Colonic mucosa (tissue), 4 donors: ENCODE results near the gene TAOK2. TPM values are rescaled to one million over a fixed set of nuclear protein-coding genes. Genes with fewer than 3 reads are reported as not detected.

Experiments used
- DNase-seq: peaks from one replicate; pipeline ENCODE4 v3.0.0-alpha.2; 2020
- H3K27ac ChIP-seq: fragments of 200-600 bp; one replicate; pipeline ENCODE4 v1.8.0; 2021
- H3K27me3 ChIP-seq: fragments of 200-600 bp; one replicate; pipeline ENCODE4 v1.8.0; 2021
- H3K36me3 ChIP-seq: fragments of 200-600 bp; one replicate; pipeline ENCODE4 v1.8.0; 2021
- H3K4me1 ChIP-seq: fragments of 200-600 bp; one replicate; pipeline ENCODE4 v1.8.0; 2021; ENCODE audit warnings: mild to moderate bottlenecking
- H3K4me3 ChIP-seq: fragments of 200-600 bp; one replicate; pipeline ENCODE4 v1.8.0; 2021
- H3K9ac ChIP-seq, 2 donors: one replicate each; pipeline ENCODE4 v1.7.0; 2013; ENCODE audit warnings: control low read depth in 2 of 2, low read depth in 2 of 2, low read length in 2 of 2
- H3K9me3 ChIP-seq: fragments of 200-600 bp; one replicate; pipeline ENCODE4 v1.8.0; 2021
- intact Hi-C: fragments of 100-400 bp; cut with DNase I; formaldehyde crosslinking; loops from one replicate; pipeline ENCODE4 v1.14.1; 2022
- total RNA-seq, 2 donors: library from RNA; stranded (reverse); fragmentation: NEBNext Ultra II Directional in 1 of 2; extraction: Animal tissue kit (Norgen Biotek cat#: 25700) in 1 of 2; gene quantifications; one replicate each; pipeline ENCODE4 v1.2.1, GENCODE V29; 2021
- TF ChIP-seq, protein P1 (sequence below): fragments of 200-600 bp; IDR thresholded peaks from one replicate; pipeline ENCODE4 v1.8.0; 2022; ENCODE audit warnings: antibody characterized with exemption, mild to moderate bottlenecking
- donor health status: healthy.
- donor health status: DM: no; HTN: no; CAD: no.
- donor health status: DM: no; HTN: no; CAD: no.

The TAOK2 gene
- total RNA-seq, 2 donors from 2014 or later, result 37.4 to 62.3 TPM

- TF ChIP-seq, protein P1, sequence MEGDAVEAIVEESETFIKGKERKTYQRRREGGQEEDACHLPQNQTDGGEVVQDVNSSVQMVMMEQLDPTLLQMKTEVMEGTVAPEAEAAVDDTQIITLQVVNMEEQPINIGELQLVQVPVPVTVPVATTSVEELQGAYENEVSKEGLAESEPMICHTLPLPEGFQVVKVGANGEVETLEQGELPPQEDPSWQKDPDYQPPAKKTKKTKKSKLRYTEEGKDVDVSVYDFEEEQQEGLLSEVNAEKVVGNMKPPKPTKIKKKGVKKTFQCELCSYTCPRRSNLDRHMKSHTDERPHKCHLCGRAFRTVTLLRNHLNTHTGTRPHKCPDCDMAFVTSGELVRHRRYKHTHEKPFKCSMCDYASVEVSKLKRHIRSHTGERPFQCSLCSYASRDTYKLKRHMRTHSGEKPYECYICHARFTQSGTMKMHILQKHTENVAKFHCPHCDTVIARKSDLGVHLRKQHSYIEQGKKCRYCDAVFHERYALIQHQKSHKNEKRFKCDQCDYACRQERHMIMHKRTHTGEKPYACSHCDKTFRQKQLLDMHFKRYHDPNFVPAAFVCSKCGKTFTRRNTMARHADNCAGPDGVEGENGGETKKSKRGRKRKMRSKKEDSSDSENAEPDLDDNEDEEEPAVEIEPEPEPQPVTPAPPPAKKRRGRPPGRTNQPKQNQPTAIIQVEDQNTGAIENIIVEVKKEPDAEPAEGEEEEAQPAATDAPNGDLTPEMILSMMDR, result no peak
- intact Hi-C loops, result no loop called here
These were observed 3.6 kb downstream of the TAOK2 start for GRCh38 chr16:29977063-29977825.

GRCh38 chr16:29978081-29978480 lies 4.4 kb downstream of the TAOK2 start:
- DNase-seq, result no peak
- Histone ChIP-seq H3K4me3 (no peak overlapping the region), H3K36me3 (peaks cover 14% of the 10 kb centered on the region), H3K27ac (no peak overlapping the region), H3K9me3 (no peaks in the 10 kb centered on the region), H3K27me3 (no peaks in the 10 kb centered on the region), H3K4me1 (peaks cover 17% of the 10 kb centered on the region), H3K9ac (no peak overlapping the region)
- TF ChIP-seq, protein P1, result no peak
- intact Hi-C loops, result no loop called here

More at GRCh38 chr16:29977063-29977825, 3.6 kb downstream of the TAOK2 start:
- Histone ChIP-seq H3K27me3 (no peaks in the 10 kb centered on the region), H3K9ac (no peak overlapping the region), H3K36me3 (peaks cover 14% of the 10 kb centered on the region), H3K9me3 (no peaks in the 10 kb centered on the region), H3K4me3 (no peak overlapping the region), H3K4me1 (peaks cover 17% of the 10 kb centered on the region), H3K27ac (no peak overlapping the region)
- no peak for DNase-seq

DNA sequence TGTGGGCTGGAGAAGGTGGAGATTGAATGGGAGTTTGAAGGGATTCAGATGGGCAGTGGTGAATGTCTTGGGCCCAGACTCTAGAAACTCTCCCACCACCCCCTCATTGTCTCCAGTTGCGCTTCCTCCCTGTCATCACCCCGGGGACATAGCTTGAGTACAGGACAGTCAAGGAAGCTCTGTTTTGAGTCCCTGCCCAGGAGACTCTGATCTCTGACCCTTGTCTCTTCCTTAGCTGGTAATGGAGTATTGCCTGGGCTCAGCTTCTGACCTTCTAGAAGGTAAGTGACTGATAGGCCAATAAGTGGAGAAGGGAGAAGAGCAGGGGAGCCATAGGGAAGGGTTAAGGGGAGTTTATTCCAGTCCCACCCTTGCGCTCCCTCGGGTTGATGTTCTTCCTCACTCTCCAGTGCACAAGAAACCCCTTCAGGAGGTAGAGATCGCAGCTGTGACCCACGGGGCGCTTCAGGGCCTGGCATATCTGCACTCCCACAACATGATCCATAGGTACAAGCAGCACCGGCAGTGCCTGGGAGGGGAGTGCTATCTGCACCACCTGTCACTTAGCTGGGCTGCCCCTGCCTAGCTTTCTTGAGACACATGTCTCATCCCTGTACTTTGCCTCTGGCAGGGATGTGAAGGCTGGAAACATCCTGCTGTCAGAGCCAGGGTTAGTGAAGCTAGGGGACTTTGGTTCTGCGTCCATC lies 5.0 kb downstream of the TAOK2 start:
- peaks cover 14% of the 10 kb centered on the region for H3K36me3 ChIP-seq
- H3K4me1 ChIP-seq, result peaks cover 17% of the 10 kb centered on the region
- no peak overlapping the region for H3K27ac ChIP-seq
- DNase-seq, result no peak
- H3K27me3 ChIP-seq, result no peaks in the 10 kb centered on the region
- no peak overlapping the region for H3K9ac ChIP-seq
- TF ChIP-seq, protein P1, result no peak
- no peak overlapping the region for H3K4me3 ChIP-seq
- H3K9me3 ChIP-seq, result no peaks in the 10 kb centered on the region
- intact Hi-C loops, result no loop called here

DNA sequence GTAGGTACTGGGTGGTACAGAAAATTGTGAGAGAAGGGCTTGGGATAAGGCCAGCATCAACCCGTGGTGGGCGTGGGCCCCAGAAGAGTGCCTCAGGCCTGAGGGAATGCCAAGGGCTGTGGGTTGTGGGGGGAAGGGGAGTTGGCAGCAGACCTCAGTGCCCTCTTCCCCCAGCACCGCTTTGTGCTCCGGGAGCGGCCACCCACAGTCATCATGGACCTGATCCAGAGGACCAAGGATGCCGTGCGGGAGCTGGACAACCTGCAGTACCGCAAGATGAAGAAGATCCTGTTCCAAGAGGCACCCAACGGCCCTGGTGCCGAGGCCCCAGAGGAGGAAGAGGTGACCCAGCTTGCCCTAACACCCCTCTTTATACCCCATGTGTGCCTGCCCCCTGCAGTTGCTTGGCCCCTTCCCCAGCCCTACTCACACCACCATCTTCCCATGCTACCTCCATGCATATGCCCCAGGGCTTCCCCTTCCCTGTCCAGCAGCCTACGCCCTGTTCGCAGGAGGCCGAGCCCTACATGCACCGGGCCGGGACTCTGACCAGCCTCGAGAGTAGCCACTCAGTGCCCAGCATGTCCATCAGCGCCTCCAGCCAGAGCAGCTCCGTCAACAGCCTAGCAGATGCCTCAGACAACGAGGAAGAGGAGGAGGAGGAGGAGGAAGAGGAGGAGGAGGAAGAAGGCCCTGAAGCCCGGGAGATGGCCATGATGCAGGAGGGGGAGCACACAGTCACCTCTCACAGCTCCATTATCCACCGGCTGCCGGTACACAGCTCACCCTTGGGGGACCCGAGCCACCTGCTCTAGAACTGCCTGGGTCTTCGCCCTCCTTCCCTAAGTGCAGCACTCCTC lies 9.1 kb downstream of the TAOK2 start:
- Histone ChIP-seq H3K27me3 (no peaks in the 10 kb centered on the region), H3K4me1 (no peaks in the 10 kb centered on the region), H3K4me3 (no peak overlapping the region), H3K27ac (no peak overlapping the region), H3K9ac (no peak overlapping the region), H3K9me3 (no peaks in the 10 kb centered on the region), H3K36me3 (peaks cover 22% of the 10 kb centered on the region)
- intact Hi-C loops, result no loop called here
- no peak for DNase-seq
- TF ChIP-seq, protein P1, result no peak

DNA sequence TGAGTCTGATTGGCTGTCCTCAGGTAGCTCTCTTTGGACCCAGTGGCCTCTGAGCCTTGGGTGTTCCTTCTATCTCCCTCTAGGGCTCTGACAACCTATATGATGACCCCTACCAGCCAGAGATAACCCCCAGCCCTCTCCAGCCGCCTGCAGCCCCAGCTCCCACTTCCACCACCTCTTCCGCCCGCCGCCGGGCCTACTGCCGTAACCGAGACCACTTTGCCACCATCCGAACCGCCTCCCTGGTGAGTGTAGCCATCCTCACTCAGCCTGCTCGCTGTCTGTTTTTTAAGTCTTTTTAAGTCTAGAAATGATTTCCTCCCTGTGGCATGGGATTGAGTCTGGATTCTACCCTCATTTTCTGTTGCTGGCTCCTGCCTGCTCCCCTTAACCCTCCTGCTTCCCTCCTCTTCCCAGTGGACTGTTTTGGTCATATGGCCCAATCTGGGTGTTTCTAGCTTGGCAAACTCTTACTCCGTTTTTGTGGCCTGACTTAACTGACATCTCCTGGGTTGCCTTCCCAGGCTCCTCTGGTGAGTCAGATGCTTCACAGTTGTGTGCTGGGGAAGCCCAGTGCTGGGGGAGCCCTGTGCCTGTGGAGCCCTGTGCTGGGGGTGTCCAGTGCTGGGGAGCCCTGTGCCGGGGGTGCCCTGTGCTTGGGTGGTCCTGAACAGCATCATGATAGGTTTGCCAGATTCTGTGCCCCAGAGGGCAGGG lies 9.9 kb downstream of the TAOK2 start:
- Histone ChIP-seq H3K4me3 (no peak overlapping the region), H3K27me3 (no peaks in the 10 kb centered on the region), H3K27ac (no peak overlapping the region), H3K4me1 (no peaks in the 10 kb centered on the region), H3K36me3 (peaks cover 20% of the 10 kb centered on the region), H3K9me3 (no peaks in the 10 kb centered on the region), H3K9ac (no peak overlapping the region)
- intact Hi-C loops, result no loop called here
- TF ChIP-seq, protein P1, result no peak
- DNase-seq, result no peak
